ENCODE measurements around the gene TRIM21.

DNA sequence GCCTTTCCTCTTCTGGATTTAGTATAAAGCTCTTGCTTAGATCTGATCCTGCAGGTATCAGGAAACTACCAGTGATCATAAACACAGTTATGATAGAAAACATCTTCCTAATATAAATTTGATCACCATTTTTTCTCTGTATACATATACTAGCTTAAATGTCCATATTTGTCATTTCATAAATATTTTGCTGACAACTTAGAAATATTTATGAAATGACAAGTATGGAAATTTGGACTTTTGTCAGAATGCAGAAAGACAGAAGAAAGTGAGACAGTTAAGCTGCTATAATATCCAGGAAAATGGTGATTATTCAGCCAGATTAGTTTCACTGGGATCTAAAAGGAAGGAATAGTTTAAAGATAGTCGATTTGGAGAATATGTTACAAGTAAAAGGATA, 22.8 kb upstream of the TRIM21 start:
- TF ChIP-seq CTCF (conservative IDR thresholded peaks at IDR 0.05 in 1 of 2, IDR thresholded peaks at IDR 0.05 in 1 of 2; ENCODE audit: extremely low read depth in 1 of 2, insufficient read depth in 1 of 2, low read depth in 1 of 2, low read length in 2 of 2) (no peak), EZH2 (IDR thresholded peaks at IDR 0.05; ENCODE audit: borderline replicate concordance, low read length) (no peak)
